ENCODE measurements around the gene CIRBP.

Gene CIRBP

GRCh38 chr19:1307320-1307719 lies 38.2 kb downstream of the CIRBP start:
- no peak for TF ChIP-seq REST (IDR thresholded peaks at IDR 0.05; ENCODE audit: insufficient read depth in 1 of 2, low read depth in 2 of 2, low read length in 2 of 2)
- TF ChIP-seq POLR2AphosphoS5 (IDR thresholded peaks at IDR 0.05; ENCODE audit: low read depth, low read length) = no peak
- no peak for TF ChIP-seq FOXP2 (optimal IDR thresholded peaks at IDR 0.05; ENCODE audit: borderline replicate concordance, extremely low read depth, extremely low read length, insufficient read depth)
- TF ChIP-seq SIN3A (IDR thresholded peaks at IDR 0.05; ENCODE audit: borderline replicate concordance, insufficient read depth, low read length) = no peak
- no peak for TF ChIP-seq TAF1 (IDR thresholded peaks at IDR 0.05; ENCODE audit: borderline replicate concordance, insufficient read depth, low read length)

GRCh38 chr19:1307755-1308303 lies 38.7 kb downstream of the CIRBP start:
- no peak for TF ChIP-seq SIN3A (IDR thresholded peaks at IDR 0.05; ENCODE audit: borderline replicate concordance, insufficient read depth, low read length)
- TF ChIP-seq REST (IDR thresholded peaks at IDR 0.05; ENCODE audit: insufficient read depth in 1 of 2, low read depth in 2 of 2, low read length in 2 of 2) = no peak
- TF ChIP-seq FOXP2 (optimal IDR thresholded peaks at IDR 0.05; ENCODE audit: borderline replicate concordance, extremely low read depth, extremely low read length, insufficient read depth) = no peak
- no peak for TF ChIP-seq TAF1 (IDR thresholded peaks at IDR 0.05; ENCODE audit: borderline replicate concordance, insufficient read depth, low read length)

GRCh38 chr19:1308718-1309117 lies 39.6 kb downstream of the CIRBP start:
- TF ChIP-seq SIN3A (IDR thresholded peaks at IDR 0.05; ENCODE audit: borderline replicate concordance, insufficient read depth, low read length) = no peak
- no peak for TF ChIP-seq REST (IDR thresholded peaks at IDR 0.05; ENCODE audit: insufficient read depth in 1 of 2, low read depth in 2 of 2, low read length in 2 of 2)
- no peak for TF ChIP-seq TAF1 (IDR thresholded peaks at IDR 0.05; ENCODE audit: borderline replicate concordance, insufficient read depth, low read length)
- no peak for TF ChIP-seq FOXP2 (optimal IDR thresholded peaks at IDR 0.05; ENCODE audit: borderline replicate concordance, extremely low read depth, extremely low read length, insufficient read depth)
- TF ChIP-seq POLR2AphosphoS5 (IDR thresholded peaks at IDR 0.05; ENCODE audit: low read depth, low read length) = no peak

GRCh38 chr19:1309977-1310852 lies 41.1 kb downstream of the CIRBP start:
- TF ChIP-seq REST (IDR thresholded peaks at IDR 0.05; ENCODE audit: insufficient read depth in 1 of 2, low read depth in 2 of 2, low read length in 2 of 2) = no peak

- TF ChIP-seq FOXP2 (optimal IDR thresholded peaks at IDR 0.05; ENCODE audit: borderline replicate concordance, extremely low read depth, extremely low read length, insufficient read depth) = no peak
- TF ChIP-seq TAF1 (IDR thresholded peaks at IDR 0.05; ENCODE audit: borderline replicate concordance, insufficient read depth, low read length) = no peak
- no peak for TF ChIP-seq REST (IDR thresholded peaks at IDR 0.05; ENCODE audit: insufficient read depth in 1 of 2, low read depth in 2 of 2, low read length in 2 of 2)
- no peak for TF ChIP-seq SIN3A (IDR thresholded peaks at IDR 0.05; ENCODE audit: borderline replicate concordance, insufficient read depth, low read length)
- TF ChIP-seq POLR2AphosphoS5 (IDR thresholded peaks at IDR 0.05; ENCODE audit: low read depth, low read length) = no peak
These were observed 41.7 kb downstream of the CIRBP start for GRCh38 chr19:1310853-1311180.

Measured in PFSK-1 (cell line).